Measurements from ENCODE around the gene MRPL32.

The MRPL32 gene

GRCh38 chr7:42939457-42940240, 7.5 kb downstream of the MRPL32 start:
- H3K9me3 ChIP-seq (ENCODE audit: control insufficient read depth, insufficient read depth, low read length), result no peaks in the 10 kb centered on the region
- H3K36me3 ChIP-seq (ENCODE audit: insufficient read depth, low read length), result peaks cover 24% of the 10 kb centered on the region
- H3K4me1 ChIP-seq (ENCODE audit: insufficient read depth, low read length), result no peaks in the 10 kb centered on the region
- no peak overlapping the region for H3K9ac ChIP-seq (ENCODE audit: low read depth, low read length)

GRCh38 chr7:42940985-42941847, 9.0 kb downstream of the MRPL32 start:
- peaks cover 4% of the 10 kb centered on the region; the same call in 1 of the 2 replicates for H3K4me1 ChIP-seq (ENCODE audit: insufficient read depth, low read length)
- peaks cover 14% of the 10 kb centered on the region for H3K36me3 ChIP-seq (ENCODE audit: insufficient read depth, low read length)
- H3K9ac ChIP-seq (ENCODE audit: low read depth, low read length), result no peak overlapping the region
- H3K9me3 ChIP-seq (ENCODE audit: control insufficient read depth, insufficient read depth, low read length), result no peaks in the 10 kb centered on the region

GRCh38 chr7:42945821-42946626, 13.8 kb downstream of the MRPL32 start:
- Histone ChIP-seq H3K9ac (ENCODE audit: low read depth, low read length) (no peak overlapping the region), H3K9me3 (ENCODE audit: control insufficient read depth, insufficient read depth, low read length) (no peaks in the 10 kb centered on the region), H3K36me3 (ENCODE audit: insufficient read depth, low read length) (no peaks in the 10 kb centered on the region), H3K4me1 (ENCODE audit: insufficient read depth, low read length) (peaks cover 4% of the 10 kb centered on the region; the same call in 1 of the 2 replicates)

GRCh38 chr7:42946627-42946950, 14.4 kb downstream of the MRPL32 start:
- Histone ChIP-seq H3K9ac (ENCODE audit: low read depth, low read length) (no peak overlapping the region), H3K36me3 (ENCODE audit: insufficient read depth, low read length) (no peaks in the 10 kb centered on the region), H3K9me3 (ENCODE audit: control insufficient read depth, insufficient read depth, low read length) (no peaks in the 10 kb centered on the region), H3K4me1 (ENCODE audit: insufficient read depth, low read length) (peaks cover 4% of the 10 kb centered on the region; the same call in 1 of the 2 replicates)

GRCh38 chr7:42947521-42947920, 15.3 kb downstream of the MRPL32 start:
- Histone ChIP-seq H3K9me3 (ENCODE audit: control insufficient read depth, insufficient read depth, low read length) (no peaks in the 10 kb centered on the region), H3K9ac (ENCODE audit: low read depth, low read length) (no peak overlapping the region), H3K36me3 (ENCODE audit: insufficient read depth, low read length) (no peaks in the 10 kb centered on the region), H3K4me1 (ENCODE audit: insufficient read depth, low read length) (peaks cover 4% of the 10 kb centered on the region; the same call in 1 of the 2 replicates)

- Histone ChIP-seq H3K36me3 (ENCODE audit: insufficient read depth, low read length) (no peaks in the 10 kb centered on the region), H3K4me1 (ENCODE audit: insufficient read depth, low read length) (peaks cover 4% of the 10 kb centered on the region; the same call in 1 of the 2 replicates), H3K9me3 (ENCODE audit: control insufficient read depth, insufficient read depth, low read length) (no peaks in the 10 kb centered on the region), H3K9ac (ENCODE audit: low read depth, low read length) (no peak overlapping the region)
Observed at GRCh38 chr7:42950417-42950816, 18.2 kb downstream of the MRPL32 start.

GRCh38 chr7:42952328-42952727, 20.2 kb downstream of the MRPL32 start:
- H3K36me3 ChIP-seq (ENCODE audit: insufficient read depth, low read length), result no peaks in the 10 kb centered on the region
- H3K9me3 ChIP-seq (ENCODE audit: control insufficient read depth, insufficient read depth, low read length), result no peaks in the 10 kb centered on the region
- H3K9ac ChIP-seq (ENCODE audit: low read depth, low read length), result no peak overlapping the region
- no peaks in the 10 kb centered on the region for H3K4me1 ChIP-seq (ENCODE audit: insufficient read depth, low read length)

GRCh38 chr7:42953994-42954393, 21.8 kb downstream of the MRPL32 start:
- H3K9ac ChIP-seq (ENCODE audit: low read depth, low read length), result no peak overlapping the region

GRCh38 chr7:42956062-42956461, 23.9 kb downstream of the MRPL32 start:
- no peak overlapping the region for H3K9ac ChIP-seq (ENCODE audit: low read depth, low read length)
- H3K36me3 ChIP-seq (ENCODE audit: insufficient read depth, low read length), result no peaks in the 10 kb centered on the region
- H3K4me1 ChIP-seq (ENCODE audit: insufficient read depth, low read length), result no peaks in the 10 kb centered on the region
- peaks cover 2% of the 10 kb centered on the region; the same call in 1 of the 2 replicates for H3K9me3 ChIP-seq (ENCODE audit: control insufficient read depth, insufficient read depth, low read length)

More at GRCh38 chr7:42953994-42954393, 21.8 kb downstream of the MRPL32 start:
- H3K36me3 ChIP-seq (ENCODE audit: insufficient read depth, low read length), result no peaks in the 10 kb centered on the region
- no peaks in the 10 kb centered on the region for H3K9me3 ChIP-seq (ENCODE audit: control insufficient read depth, insufficient read depth, low read length)
- no peaks in the 10 kb centered on the region for H3K4me1 ChIP-seq (ENCODE audit: insufficient read depth, low read length)

- Histone ChIP-seq H3K9ac (ENCODE audit: low read depth, low read length) (no peak overlapping the region), H3K4me1 (ENCODE audit: insufficient read depth, low read length) (no peaks in the 10 kb centered on the region), H3K9me3 (ENCODE audit: control insufficient read depth, insufficient read depth, low read length) (peaks cover 2% of the 10 kb centered on the region; the same call in 1 of the 2 replicates), H3K36me3 (ENCODE audit: insufficient read depth, low read length) (no peaks in the 10 kb centered on the region)
Observed at GRCh38 chr7:42959549-42959948, 27.4 kb downstream of the MRPL32 start.

- H3K4me1 ChIP-seq (ENCODE audit: insufficient read depth, low read length), result peaks cover 7% of the 10 kb centered on the region
- no peak overlapping the region for H3K9ac ChIP-seq (ENCODE audit: low read depth, low read length)
- no peaks in the 10 kb centered on the region for H3K36me3 ChIP-seq (ENCODE audit: insufficient read depth, low read length)
- H3K9me3 ChIP-seq (ENCODE audit: control insufficient read depth, insufficient read depth, low read length), result peaks cover 2% of the 10 kb centered on the region; the same call in 1 of the 2 replicates
Observed at GRCh38 chr7:42960762-42961161, 28.6 kb downstream of the MRPL32 start.

- no peak overlapping the region for H3K9ac ChIP-seq (ENCODE audit: low read depth, low read length)
Observed at GRCh38 chr7:42961170-42961569, 29.0 kb downstream of the MRPL32 start.

GRCh38 chr7:42964293-42964692, 32.1 kb downstream of the MRPL32 start:
- H3K9ac ChIP-seq (ENCODE audit: low read depth, low read length), result no peak overlapping the region
- H3K9me3 ChIP-seq (ENCODE audit: control insufficient read depth, insufficient read depth, low read length), result peaks cover 2% of the 10 kb centered on the region; the same call in 1 of the 2 replicates
- H3K4me1 ChIP-seq (ENCODE audit: insufficient read depth, low read length), result peaks cover 7% of the 10 kb centered on the region
- no peaks in the 10 kb centered on the region for H3K36me3 ChIP-seq (ENCODE audit: insufficient read depth, low read length)

More at GRCh38 chr7:42961170-42961569, 29.0 kb downstream of the MRPL32 start:
- peaks cover 2% of the 10 kb centered on the region; the same call in 1 of the 2 replicates for H3K9me3 ChIP-seq (ENCODE audit: control insufficient read depth, insufficient read depth, low read length)
- H3K4me1 ChIP-seq (ENCODE audit: insufficient read depth, low read length), result peaks cover 7% of the 10 kb centered on the region
- no peaks in the 10 kb centered on the region for H3K36me3 ChIP-seq (ENCODE audit: insufficient read depth, low read length)
